HG03060 (cell line): Measurements from ENCODE around the gene MID2.
"Not testable (repeated sequence)": the region's sequence is repeated elsewhere in the genome, so short reads cannot be mapped to it uniquely, and the experiment has no call there.

Experiments
- ATAC-seq: cut with Tn5 transposase; IDR thresholded peaks from one replicate; pipeline ENCODE4 v1.9.1; 2021; ENCODE audit warnings: low read depth, moderate number of reproducible peaks; ENCODE audit not compliant: unreplicated experiment

MID2 gene

DNA sequence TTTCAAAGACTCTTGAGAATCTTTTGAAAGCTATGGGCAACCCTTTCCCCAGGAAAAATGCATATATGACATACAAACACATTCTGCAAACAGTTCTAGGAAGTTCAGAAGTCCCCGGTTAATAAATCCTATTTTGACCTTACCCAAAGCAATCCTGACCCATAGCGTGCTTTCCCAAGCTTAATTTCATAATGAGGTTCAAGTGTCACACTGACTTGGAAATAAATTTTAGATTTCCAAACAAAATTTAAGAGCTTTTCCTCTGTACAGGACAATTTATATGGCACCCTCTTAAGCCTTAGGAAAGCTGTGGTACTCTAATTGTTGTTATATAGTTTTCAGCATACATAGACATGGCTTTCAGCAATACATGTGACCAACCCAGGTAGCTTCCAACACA is 11.3 kb downstream of the MID2 start:
- ATAC-seq, result no peak

DNA sequence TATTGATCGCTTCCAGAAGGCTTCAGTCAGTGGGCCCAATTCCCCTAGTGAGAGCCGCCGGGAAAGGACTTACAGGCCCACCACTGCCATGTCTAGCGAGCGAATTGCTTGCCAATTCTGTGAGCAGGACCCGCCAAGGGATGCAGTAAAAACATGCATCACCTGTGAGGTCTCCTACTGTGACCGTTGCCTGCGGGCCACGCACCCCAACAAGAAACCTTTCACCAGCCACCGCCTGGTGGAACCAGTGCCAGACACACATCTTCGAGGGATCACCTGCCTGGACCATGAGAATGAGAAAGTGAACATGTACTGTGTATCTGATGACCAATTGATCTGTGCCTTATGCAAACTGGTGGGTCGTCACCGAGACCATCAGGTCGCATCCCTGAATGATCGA is 15.3 kb downstream of the MID2 start:
- no peak for ATAC-seq

DNA sequence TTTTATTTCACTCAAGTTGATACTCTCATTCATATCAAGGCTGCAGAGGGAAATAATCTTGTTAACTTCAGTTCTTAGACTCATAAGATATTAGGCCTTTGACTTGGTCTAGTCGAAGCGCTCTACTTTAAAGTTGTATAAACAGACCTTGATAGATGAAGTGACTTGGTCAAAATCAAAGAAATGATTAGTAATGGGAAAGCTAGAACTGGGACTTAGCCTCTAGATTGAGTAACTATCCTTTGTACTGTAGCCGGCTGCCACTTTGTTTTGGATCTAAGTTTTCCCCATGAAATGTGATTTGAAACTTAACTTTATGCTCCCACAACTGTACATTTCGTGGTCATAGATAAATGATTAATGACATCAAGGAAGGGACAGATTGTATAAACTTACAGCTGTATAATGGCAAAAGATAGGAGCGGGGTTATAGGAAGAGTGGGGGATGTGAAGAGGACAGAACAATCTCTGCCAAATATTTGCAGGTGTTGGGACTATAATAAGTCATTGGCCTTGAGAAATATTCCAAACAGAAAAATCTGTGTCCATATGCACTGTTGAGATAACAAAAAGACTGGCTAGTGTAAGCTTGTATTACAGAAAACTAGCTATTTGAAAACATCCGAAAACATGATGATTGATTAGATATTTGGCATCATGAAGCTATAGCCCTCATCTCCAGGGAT is 17.2 kb downstream of the MID2 start:
- ATAC-seq, result no peak

DNA sequence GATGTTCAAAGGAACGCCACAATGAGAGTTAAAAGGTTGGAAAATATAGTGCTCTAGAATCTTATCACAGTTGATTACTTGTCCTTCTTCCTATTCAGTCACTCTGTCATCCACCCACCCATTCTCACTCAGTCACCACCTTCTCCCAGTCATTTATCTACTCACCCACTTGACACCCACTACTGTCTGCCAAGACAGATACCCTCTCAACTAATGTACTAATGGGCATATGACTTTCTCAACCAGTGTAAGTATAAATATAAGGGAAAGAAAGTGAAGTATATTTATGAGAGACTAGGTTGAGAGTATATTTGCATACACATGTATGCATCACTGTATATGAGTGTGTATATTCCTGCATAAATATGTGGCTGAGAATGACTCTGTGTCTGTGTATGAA is 20.0 kb downstream of the MID2 start:
- ATAC-seq, result no peak

DNA sequence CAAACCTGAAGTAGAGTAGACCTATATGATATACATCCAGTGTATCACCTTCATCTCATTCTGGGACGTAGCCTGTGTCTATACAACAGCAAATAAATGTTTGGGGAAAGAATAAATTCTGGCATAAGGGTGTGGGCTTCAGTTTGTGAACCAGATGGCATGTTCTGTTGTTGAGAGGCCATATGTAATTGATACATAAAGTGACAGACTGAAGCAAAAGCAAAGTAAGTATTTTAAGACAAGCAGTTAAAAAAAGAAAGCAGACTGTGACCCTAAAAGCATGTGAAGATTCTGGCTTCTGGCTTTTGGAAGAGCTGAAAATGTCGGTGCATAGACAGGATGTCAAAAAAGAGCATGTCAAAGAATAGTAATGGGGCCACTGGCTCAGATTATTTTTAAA is 22.9 kb downstream of the MID2 start:
- no peak for ATAC-seq

DNA sequence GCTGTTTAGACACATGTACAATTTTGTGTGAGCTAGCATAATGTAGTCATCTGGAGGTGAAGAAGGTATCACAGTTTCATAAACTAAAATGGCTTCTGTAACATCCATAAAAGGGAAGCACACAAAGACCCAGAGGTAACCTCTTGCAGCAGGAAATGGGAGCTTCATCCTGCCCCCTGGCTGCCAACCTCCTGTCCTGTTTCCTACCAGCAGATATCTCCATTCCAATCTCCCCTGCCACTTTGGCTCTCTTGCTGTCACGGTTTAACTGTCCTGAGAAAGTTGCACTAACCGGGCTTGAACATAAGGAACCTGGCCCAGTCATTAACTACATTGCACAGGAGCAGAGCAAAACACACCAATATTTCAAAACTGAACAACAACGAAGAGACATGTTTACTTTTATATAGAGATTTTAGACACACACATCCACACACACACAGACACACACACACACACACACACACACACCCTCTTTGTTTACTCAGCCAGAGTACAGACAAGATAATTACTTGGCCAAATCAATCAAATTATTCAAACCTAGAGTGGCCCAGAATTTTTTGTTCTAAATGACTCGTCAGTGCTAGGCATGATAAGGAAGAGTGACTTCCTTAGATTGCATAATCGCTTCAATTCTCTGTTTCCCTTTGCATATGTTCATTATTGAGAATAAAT is 24.2 kb downstream of the MID2 start:
- ATAC-seq, result no peak

DNA sequence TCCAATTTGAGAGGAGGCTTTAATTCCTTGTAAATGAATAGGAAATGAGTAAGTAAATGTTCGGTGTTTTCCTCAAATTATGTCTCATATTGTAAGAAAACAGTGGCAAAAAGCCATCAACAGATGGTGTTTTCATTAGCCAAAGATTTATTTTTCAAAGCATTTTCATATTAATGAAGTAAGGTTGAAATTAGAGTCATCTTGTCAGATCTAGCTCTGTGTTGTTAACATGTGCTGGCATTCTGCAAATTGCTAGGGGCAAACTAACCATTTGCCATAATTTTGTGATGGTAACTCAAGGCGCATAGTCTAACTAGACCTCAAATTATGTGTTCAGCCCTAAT is 24.7 kb downstream of the MID2 start:
- ATAC-seq, result no peak

DNA sequence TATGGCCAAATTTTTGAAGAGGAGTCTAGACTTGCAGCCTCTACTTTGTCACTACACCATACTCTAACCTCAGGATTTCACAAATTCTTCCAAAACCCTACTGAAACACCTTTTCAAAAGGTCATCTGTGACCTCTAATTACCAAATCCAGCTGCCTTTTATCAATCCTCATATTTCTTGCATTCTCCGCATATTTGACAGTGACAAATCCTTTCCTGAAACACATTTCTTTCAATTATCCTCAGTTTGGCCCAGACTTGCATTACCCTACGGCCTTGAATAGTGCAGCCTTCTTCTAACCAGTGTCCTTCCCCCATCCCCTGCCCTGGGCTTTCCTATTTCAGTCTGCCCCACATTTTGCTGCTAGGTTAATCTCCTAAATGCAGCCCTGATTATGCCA is 25.5 kb downstream of the MID2 start:
- ATAC-seq, result no peak

DNA sequence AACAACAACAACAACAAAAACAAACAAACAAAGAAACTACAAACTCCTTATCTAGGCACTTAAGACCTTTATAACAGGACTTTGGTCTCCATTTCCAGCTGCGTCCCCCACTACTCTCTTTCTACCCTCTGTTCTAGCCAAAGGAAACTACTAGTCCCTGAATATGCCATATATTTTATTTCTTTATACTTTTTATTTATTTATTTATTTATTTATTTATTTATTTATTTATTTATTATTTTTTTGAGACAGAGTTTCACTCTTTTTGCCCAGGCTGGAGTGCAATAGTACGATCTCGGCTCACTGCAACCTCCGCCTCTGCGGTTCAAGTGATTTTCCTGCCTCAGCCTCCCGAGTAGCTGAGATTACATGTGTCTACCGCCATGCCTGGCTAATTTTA is 26.0 kb downstream of the MID2 start:
- not testable (repeated sequence) for ATAC-seq

DNA sequence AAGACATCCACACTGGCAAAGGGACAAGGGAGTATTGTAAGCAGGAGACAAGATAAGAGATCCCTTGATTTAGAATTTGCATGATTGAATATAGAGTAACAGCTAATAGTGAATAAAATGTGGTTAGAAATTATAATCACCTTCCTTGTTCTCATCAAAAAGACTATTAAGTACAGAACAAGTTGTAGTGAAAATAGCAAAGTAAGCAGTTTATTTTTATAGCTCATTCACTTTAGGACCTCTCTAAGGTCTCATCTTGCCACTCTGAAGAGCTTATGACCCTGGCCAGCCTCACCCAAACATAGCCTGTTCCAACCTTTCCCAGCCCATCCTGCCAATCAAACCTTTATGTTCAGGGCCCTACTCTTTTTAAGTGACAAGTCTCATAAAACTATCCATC is 30.6 kb downstream of the MID2 start:
- ATAC-seq, result no peak

DNA sequence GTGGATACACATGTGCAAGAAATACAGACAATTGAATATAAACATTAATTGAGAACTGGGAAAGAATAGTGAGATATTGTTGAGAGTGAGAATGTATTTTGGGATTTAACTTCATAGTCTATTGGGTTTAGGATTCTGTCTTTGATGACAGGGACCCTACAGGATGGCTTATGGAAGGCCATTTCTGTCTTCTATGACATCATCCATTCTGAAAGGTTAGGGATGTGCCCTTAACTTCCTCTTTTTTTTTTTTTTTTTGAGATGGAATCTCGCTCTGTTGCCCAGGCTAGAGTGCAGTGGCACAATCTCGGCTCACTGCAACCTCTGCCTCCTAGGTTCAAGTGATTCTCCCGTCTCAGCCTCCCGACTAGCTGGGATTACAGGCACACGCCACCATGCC is 31.4 kb downstream of the MID2 start:
- not testable (repeated sequence) for ATAC-seq

DNA sequence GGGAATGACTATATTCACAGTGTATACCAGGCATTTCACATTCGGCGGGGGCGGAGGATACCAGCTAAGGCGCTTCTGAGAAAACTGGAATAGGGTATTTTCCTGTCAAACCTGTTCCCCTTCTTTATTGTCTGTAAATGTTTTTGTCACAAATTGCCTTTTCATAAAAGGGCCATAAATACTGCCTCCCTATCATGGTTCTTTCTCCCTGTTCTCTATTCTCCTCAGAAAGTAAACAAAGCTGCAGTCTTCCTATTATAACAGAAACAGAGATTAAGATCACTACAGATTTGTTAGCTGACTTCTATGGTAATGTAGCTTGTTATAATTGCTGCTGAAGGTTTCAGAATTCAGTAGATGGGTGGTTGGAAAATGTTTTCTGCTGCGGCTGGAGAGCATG is 32.2 kb downstream of the MID2 start:
- ATAC-seq, result no peak

DNA sequence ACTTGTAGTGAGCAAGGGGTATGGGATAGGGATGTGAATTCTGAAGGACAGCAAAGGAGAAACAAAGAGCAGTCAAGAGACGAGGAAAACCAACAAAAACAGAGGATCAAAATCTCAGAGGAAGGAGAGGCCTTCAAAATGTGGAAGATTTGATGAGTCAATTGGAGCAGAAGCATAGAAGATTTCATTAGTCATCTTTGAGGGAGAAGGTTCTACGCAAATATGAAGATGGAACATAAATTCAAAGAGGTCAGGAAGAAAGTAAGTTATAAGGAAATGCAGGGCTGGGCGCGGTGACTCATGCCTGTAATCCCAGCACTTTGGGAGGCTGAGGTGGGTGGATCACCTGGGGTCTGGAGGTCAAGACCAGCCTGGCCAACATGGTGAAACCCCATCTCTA is 35.4 kb downstream of the MID2 start:
- ATAC-seq, result no peak

DNA sequence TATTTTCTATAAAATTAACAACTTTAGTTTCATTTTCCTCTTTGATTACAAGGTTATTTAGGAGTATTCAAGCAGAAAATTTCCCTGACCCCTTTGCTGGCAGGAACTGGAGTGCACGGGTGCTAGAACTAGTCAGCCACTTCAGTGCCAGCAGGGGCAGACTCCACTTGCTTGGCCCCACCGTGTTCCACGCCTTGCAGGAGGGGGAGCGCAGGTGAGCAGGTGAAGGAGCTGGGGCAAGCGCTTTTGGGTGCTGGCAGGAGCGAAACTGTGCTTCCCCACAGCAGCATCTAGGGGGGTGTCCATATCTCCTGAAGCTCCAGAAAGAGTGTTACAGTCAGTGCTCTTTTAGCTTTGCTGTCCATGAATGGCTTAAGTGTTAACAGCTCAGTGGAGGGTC is 45.5 kb downstream of the MID2 start:
- no peak for ATAC-seq

DNA sequence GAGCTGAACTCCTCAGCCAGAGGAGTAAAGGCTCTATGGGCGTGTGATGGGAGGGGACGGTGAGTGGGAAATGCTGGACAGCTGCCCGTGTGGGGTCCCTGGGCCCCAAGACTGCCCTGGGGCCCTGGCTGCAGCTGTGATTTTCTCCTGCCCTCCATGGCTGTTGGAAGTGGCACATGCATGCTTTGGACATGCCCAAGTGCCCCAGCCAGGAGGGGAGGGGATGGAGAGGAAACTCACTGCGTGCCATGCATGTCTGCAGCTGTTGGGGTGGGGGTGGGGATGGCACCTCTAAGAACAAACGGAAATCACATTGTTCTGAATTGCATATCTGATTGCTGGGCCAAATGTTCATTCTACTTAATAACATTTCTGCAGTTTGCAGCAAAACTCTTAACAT is 52.4 kb downstream of the MID2 start:
- no peak for ATAC-seq

DNA sequence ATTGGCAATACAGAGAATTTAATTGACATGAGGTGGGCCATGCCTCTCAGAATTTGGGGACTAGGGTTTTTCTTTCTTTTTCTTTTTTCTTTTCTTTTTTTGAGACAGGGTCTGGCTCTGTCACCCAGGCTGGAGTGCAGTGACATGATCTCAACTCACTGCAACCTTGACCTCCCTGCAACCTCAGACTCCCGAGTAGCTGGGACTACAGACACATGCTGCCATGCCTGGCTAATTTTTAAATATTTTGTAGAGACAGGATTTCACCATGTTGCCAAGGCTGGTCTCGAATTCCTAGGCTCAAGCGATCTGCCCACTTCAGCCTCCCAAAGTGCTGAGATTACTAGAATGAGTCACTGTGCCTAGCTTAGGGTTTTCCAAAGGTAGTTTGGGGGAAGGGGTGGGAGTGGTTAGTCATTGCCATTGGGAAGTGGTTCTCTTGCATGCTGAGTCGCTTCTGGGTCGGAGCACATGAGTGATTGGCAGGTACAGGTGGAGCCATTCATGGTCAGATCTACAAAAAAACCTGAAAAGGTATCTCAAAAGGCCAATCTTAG is 54.5 kb downstream of the MID2 start:
- no peak for ATAC-seq

DNA sequence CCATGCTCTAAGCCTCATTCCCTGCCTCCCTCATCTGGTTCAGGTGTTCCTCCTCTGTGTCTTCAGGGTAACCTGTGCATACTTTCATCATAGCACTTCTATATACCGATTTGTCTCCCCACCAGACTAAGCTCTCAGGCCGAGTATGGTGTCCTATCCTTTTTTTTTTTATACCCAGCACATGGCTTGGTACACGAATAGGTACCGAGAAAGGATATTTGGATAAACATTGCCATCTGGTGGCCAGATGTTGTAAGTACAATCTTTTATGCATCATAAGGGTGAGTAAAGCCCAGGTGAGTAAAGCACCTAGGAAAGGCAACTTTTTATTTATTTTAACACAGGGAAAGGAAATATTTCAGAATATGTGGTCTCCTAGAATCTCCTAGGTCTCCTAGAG is 68.4 kb downstream of the MID2 start:
- no peak for ATAC-seq

DNA sequence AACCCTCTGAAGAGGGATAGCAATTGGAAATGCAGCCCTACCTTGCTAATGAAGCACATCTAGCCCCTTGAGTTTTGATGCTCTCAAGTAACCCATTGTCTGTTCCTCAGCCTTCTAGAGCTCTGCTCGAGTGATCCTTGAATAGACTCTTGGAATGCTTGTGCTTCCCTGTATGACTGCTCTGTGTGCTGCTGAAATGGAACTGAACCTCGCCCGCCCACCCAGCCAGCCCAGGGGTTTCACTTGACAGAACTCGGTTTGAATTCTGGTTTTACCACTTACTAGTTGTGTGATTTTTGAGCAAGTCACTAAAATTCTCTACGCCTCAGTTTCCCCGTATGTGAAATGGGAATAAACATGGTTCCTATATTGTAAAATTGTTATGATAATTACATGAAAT is 77.1 kb downstream of the MID2 start:
- ATAC-seq, result no peak

DNA sequence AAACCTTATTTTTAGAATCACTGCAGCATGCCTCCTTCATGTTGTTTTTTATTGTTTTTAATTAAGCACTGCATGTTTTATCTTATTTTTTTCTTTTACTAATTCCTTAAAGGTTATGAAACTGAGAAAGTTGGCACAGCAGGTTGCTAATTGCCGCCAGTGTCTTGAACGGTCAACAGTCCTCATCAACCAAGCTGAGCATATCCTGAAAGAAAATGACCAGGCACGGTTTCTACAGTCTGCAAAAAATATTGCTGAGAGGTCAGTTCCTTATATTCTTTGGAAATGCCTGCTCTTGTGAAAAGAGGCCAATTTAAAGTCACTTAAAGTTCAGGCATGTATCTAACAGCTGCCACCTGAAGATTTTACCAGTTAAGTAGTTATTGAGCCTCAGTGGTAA is 79.7 kb downstream of the MID2 start:
- no peak for ATAC-seq

DNA sequence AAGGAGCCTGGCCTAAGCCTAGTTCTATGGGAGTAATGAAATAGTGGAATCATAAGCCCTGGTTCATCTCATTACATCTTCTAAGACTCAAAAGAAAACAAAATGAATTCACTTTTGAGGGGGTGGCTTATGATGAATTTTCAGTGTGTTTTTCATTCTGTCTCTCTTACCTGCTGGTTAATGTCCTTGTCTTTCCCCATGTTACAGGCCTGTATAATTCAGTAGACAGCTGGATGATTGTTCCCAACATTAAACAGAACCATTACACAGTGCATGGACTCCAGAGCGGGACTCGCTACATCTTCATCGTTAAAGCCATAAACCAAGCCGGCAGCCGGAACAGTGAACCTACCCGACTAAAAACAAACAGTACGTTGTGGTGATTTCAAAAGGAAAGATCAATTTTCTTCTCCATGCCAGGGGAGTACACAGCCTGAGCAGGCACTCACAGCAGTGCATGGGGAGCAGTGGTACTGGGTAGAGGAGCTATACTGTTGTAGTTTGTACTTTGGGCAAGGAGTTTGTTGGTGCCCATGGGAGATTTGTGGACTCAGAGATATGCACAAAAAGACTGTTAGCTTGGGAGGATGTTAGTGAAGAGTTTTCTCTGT is 98.6 kb downstream of the MID2 start:
- ATAC-seq, result no peak

DNA sequence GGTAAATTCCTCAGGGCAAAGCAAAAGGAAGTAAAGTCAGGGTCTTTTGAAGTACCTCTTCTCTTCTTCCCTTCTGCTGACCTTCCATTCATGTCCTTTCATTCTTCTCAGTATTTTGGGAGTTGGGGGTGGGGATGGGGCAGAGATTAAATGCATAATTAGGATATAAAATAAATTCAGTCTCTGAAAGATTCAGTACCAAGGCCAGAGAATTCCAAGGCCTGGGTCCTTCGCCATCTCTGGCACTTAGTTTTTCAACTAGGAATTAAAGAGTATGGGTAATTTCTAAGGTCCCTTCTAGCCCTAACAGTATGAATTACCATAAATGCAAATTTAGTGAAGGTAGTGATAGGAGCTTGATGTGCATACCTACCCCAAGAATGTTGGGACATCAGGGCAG is 108.6 kb downstream of the MID2 start:
- ATAC-seq, result no peak

DNA sequence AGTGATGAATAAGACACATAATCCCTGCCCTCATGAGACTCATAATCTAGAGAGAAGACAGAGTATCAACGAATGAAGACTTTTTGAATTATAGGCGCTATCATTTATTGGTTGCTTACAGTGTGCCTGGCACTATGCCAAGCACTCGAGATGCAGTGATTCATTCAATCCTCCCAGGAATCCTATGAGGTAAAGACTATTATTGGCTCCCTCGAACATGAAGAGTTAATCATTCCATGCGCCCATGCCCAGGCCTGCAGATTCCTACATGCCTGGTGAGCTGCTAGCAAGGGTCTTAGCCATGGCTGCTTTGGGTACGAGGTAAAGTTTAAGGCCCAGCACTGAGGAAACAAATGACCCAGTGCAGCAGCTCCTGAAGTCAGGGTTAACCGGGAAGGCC is 109.5 kb downstream of the MID2 start:
- ATAC-seq, result no peak
